Right ventricle myocardium inferior (tissue), 1 donor: ENCODE results near the gene PNLIP. TPM values are rescaled to one million over a fixed set of nuclear protein-coding genes. Genes with fewer than 3 reads are reported as not detected.

Experiments used
- ATAC-seq: fragments of 200-7000 bp; cut with Tn5 transposase; one replicate; pipeline ENCODE4 v1.9.1; 2020; ENCODE audit warnings: mild to moderate bottlenecking, moderate library complexity
- DNase-seq: peaks from one replicate; pipeline ENCODE4 v3.0.0; 2021; ENCODE audit errors: missing footprints
- intact Hi-C: fragments of 100-400 bp; cut with DNase I; formaldehyde crosslinking; loops from one replicate; pipeline ENCODE4 v1.11.0; 2022
- total RNA-seq: library from RNA; stranded (reverse); fragmentation: NEBNext Ultra II Directional; extraction: Animal tissue kit (Norgen Biotek cat#: 25700); gene quantifications from one replicate; pipeline ENCODE4 v1.2.1, GENCODE V29; 2021
- donor health status: DM: no; HTN: yes; CAD: no; lungs with severe emphysema.

Gene PNLIP
- total RNA-seq, 1 donor from 2014 or later: not detected

DNA sequence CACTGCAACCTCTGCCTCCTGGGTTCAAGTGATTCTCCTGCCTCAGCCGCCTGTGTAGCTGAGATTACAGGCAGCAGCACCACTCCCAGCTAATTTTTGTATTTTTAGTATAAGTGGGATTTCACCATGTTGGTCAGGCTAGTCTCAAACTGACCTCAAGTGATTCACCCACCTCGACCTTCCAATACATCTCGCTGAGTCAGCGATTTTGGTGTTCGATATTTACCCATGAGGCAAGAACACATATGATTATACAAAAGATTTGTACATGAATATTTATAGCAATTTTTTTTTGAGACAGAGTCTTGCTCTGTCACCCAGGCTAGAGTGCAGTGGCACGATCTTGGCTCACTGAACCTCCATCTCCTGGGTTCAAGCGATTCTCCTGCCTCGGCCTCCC lies 19.8 kb downstream of the PNLIP start:
- DNase-seq (no peak), ATAC-seq (no peak)
- intact Hi-C loops: no loop called here

GRCh38 chr10:116566932-116567331 lies 21.2 kb downstream of the PNLIP start:
- intact Hi-C loops: no loop called here
- ATAC-seq: no peak
- DNase-seq: no peak

DNA sequence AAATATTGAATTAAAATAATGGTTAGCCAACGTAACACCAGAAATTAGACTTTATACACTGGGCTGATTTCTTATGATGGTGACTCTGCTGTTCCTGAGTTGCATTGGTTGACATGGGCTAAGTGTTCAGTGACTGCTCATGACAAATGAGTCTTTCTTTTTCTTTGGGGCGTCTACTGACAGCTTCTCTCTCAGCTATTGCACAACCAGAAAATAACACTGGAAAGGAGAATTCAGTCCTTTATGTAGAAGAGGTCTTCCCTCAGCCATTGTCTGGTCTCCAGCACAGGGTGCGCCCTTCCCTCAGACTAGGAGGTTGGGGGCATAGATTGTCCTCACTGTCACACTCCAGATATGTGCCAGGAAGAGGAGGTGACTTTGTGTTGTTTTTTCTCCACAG lies 21.6 kb downstream of the PNLIP start:
- intact Hi-C loops: no loop called here
- DNase-seq: no peak
- no peak for ATAC-seq

DNA sequence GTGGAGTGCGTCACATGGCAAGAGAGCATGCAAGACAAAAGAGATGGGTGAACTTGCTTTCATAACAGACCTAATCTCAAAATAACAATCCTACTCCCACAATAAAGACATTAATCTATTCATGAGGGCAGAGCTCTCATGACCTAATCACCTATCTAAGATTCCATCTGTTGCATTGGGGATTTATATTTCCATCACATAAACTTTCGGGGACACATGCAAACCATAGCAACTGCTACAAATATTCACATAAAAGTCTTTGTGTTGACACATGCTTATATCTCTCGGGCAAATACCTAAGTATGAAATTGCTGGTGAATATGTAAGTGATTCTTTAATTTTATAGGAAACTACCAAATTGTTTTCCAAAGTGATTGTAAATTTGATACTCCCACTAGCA lies 29.1 kb downstream of the PNLIP start:
- ATAC-seq (no peak), DNase-seq (no peak)
- intact Hi-C loops: no loop called here

GRCh38 chr10:116587878-116588591 lies 42.3 kb downstream of the PNLIP start:
- DNase-seq: no peak
- no peak for ATAC-seq
- intact Hi-C loops: no loop called here

DNA sequence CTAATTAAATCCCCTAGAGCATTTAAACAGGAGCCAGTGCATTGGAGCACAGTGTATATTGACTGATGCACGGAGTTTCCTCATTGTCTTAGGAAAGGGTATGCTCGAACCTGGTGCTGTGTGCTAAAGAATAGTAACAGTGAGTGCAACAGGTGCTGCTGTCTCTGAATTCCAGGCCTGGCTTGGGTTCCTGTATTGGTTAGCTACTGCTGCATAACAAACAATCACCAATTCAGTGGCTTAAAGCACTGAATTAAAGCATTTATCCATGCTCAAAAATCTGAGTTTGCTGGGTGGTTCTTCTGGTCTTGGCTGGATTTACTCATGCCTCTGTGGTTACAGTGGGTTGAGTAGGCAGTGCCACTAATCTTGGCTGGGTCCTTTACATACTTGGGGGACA lies 43.3 kb downstream of the PNLIP start:
- intact Hi-C loops: no loop called here
- DNase-seq (no peak), ATAC-seq (no peak)

DNA sequence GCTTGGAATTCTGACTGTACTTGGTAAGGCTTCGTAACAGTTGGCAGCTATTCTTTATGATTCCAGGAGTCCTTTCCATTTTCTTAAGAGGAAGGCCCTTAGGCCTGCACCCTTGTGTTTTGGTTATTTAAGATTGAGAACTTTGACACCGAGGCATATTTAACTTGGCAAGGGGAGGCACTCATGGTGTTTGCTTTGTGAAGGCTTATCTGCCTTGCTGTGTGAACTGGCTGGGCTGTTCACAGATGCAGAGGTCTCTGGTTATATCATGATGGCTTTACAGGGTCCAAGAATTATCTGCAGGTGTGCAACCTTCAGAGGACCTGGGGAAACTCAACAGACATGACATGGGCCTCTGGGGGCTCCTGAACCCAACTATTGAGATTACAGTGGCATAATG lies 44.2 kb downstream of the PNLIP start:
- ATAC-seq: no peak
- DNase-seq: no peak
- intact Hi-C loops: no loop called here

GRCh38 chr10:116590590-116591444 lies 45.1 kb downstream of the PNLIP start, which contains the start of gene PNLIPRP1:
TSS of gene PNLIPRP1 (plus strand) at chr10:116590959. CDS start at chr10:116591130, 171 bp downstream.
- intact Hi-C loops: no loop called here
- DNase-seq (no peak), ATAC-seq (no peak)

DNA sequence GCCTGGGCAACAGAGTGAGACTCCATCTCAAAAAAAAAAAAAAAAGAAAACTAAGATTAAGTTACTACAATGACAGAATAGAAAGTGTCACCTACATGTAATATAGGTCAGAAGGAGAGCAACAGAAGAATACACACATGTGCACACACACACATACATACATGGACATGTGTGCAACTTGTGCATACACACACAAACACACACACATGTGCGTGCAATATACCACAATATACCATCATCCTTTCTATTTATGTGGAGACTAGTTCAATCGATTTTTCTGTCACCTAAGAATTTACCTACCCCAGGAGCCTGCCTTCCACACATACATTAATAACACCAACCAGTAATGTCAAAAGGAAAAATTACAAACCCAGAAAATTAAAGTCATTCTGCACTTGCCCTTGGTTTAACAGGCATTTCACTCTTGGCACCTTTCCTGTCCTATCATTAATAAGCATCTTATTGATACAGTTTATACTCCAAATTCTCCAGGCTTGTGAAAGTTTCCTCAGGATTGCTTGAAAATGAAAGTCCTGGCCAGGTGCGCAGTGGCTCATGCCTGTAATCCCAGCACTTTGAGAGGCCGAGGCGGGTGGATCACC lies 47.5 kb downstream of the PNLIP start:
- intact Hi-C loops: no loop called here
- ATAC-seq (no peak), DNase-seq (no peak)

- intact Hi-C loops: no loop called here
- DNase-seq: no peak
- no peak for ATAC-seq
Measured at GRCh38 chr10:116594525-116595035, 48.8 kb downstream of the PNLIP start.

DNA sequence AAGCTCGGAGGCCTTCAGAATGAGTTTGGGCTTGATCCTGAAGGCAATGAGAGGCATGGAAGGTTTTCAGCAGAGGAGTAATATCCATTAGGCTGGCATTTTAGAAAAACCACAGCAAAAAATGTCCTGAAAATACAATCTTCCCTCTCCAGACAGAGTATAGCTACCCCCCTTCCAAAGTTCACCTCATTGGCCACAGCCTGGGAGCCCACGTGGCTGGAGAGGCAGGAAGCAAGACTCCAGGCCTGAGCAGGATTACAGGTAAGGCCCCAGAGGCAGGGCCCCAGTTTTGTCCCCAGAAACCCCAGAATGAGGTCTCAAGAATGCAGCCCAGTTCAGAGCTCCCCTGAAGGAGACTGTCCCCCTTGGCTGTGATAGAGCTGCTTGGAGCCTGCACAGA lies 50.3 kb downstream of the PNLIP start:
- ATAC-seq: no peak
- intact Hi-C loops: no loop called here
- no peak for DNase-seq

DNA sequence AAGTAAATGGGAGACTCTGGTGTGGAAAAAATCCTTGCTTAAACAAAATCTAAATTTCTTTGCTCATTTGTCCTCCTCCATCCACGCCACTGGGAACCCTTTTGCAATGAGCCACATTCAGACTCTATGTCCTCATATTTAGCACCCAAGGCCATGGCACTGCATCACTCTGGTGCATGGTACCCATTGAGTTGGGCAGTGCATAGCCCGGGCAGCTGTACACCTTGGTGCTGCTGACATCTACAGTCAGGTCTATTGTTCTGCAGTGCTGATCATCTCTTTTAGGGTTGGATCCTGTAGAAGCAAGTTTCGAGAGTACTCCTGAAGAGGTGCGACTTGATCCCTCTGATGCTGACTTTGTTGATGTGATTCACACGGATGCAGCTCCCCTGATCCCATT lies 51.8 kb downstream of the PNLIP start:
- ATAC-seq: no peak
- no peak for DNase-seq
- intact Hi-C loops: no loop called here

DNA sequence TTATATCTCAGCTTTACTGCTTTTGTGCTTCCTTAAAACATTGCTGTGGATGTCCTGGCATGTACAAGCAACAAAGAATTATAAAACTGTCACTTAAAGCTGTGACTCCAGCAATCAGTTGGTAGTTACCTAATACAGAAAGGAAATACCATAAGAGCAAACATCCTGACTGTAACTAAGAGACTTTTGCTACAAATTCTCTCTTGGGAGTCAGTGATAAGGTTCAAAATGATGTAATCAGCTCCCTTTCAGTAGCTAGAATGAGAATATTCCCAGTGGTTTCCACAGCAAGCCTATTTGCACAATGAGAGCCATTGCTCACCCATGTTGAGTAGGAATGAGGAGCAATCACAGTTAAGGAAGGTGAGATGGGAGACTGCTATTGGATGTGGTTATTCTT lies 52.6 kb downstream of the PNLIP start:
- ATAC-seq (no peak), DNase-seq (no peak)
- intact Hi-C loops: no loop called here

GRCh38 chr10:116599991-116600390 lies 54.3 kb downstream of the PNLIP start:
- ATAC-seq: no peak
- no peak for DNase-seq
- intact Hi-C loops: no loop called here

- intact Hi-C loops: no loop called here
- ATAC-seq (no peak), DNase-seq (no peak)
Measured at GRCh38 chr10:116602648-116603400, 57.1 kb downstream of the PNLIP start.

DNA sequence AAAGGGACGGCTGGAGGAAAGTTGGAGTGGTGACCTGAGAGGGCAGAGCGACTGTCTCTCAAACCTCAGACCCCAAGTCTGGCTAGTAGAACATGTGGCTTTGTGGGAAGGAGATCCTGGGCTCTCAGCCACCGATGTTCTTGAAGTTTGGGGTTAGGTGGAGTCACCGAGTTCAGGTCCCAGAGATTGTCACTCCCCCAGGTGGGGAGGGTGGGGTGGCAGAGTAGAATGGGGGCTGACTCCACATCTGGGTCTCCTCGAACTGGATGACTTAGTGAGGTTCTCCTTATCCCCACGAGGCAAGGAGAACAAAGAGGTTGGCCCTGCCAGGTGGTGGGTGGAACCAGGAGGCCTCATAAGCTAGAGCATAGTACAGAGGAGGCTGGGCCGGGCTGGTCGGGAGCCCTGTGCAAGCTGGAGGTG lies 60.3 kb downstream of the PNLIP start:
- DNase-seq (no peak), ATAC-seq (no peak)
- intact Hi-C loops: no loop called here

DNA sequence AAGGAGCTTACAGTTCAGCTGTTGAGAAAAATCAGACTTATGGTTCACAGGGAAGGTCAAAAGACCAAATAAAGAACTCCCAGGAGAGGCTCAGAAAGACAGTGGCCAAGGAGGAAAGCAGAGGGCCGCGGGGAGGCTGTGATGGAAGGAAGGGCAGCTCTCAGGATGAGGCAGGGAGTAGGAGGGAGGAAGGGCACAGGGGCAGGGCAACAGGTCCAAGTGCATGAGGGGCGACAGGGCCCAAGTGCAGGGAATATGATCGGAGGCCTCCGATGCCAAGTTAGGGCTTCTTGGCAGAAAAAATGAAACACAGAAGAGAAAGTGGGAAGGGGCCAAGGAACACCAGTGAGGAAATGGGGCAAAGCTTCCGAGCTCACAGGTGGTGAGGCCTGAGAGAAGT lies 61.6 kb downstream of the PNLIP start:
- ATAC-seq: no peak
- no peak for DNase-seq
- intact Hi-C loops: no loop called here

- ATAC-seq (no peak), DNase-seq (no peak)
- intact Hi-C loops: no loop called here
Measured at GRCh38 chr10:116608686-116609594, 63.2 kb downstream of the PNLIP start.
